ENCODE results near the gene ABHD5. TPM values are rescaled to one million over a fixed set of nuclear protein-coding genes. Genes with fewer than 3 reads are reported as not detected.

The ABHD5 gene
- total and polyA plus RNA-seq, 2 of the 13 experiments (the other 11 are each of a cell fraction or from before 2014, with no cell fraction given), result 4.5 to 13.3 TPM

DNA sequence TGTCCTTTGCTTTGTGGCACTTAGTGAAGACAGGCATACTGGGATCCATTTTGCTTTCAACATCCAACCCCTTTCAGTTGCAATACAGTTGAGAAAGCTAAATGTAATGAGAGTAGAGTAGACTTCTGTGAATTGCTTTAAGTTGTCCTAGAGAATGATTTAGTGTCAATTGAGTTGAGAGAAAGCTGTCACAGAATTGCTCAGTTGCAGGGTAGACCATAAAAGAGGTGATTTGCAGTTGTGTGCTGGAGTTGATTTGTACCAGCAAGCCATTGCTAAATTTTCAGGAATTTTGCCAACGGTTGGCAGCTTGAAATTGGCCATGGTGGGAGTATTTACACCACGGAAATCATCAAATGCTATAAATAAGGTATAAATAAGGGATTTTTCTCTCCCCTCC is 2.2 kb downstream of the ABHD5 start:
- BruUV-seq (replicated peaks), result no TSS peak
- Histone ChIP-seq H2AFZ (ENCODE audit: low read length) (no peak overlapping the region), H3K4me2 (ENCODE audit: low read depth, low read length) (no peak overlapping the region), H3K4me3 (replicated peaks in 1 of 3; ENCODE audit: insufficient read depth in 1 of 3, low read depth in 2 of 3, low read length in 3 of 3) (no peak overlapping the region), H3K27ac (ENCODE audit: extremely low read length, insufficient read depth, low read length) (no peak overlapping the region), H4K20me1 (ENCODE audit: insufficient read depth, low read length) (no peaks in the 10 kb centered on the region; the same call in 1 of the 2 replicates), H3K79me2 (ENCODE audit: insufficient read depth, low read length) (peaks cover 12% of the 10 kb centered on the region), H3K9me3 (ENCODE audit: low read length) (no peaks in the 10 kb centered on the region), H3K36me3 (replicated peaks in 1 of 2; ENCODE audit: control insufficient read depth in 1 of 2, insufficient read depth in 2 of 2, low read length in 2 of 2) (no peaks in the 10 kb centered on the region), H3K4me1 (ENCODE audit: insufficient read depth, low read length) (peaks cover 53% of the 10 kb centered on the region), H3K9ac (ENCODE audit: insufficient read depth, low read depth, low read length) (no peak overlapping the region), H3K27me3 (ENCODE audit: control insufficient read depth in 1 of 2, insufficient read depth in 2 of 2, low read length in 2 of 2) (no peaks in the 10 kb centered on the region)
- no peak for FAIRE-seq
- TF ChIP-seq CHCHD3 (CRISPR knock-in tag; IDR thresholded peaks at IDR 0.05), result no peak
- no peak for TF ChIP-seq ZEB1 (IDR thresholded peaks at IDR 0.05; ENCODE audit: insufficient replicate concordance, low read depth)
- TF ChIP-seq ZNF781 (CRISPR knock-in tag; IDR thresholded peaks at IDR 0.05; ENCODE audit: borderline replicate concordance, not compliant biosample characterization), result no peak
- no peak for TF ChIP-seq MEIS1 (CRISPR knock-in tag; IDR thresholded peaks at IDR 0.05; ENCODE audit: borderline replicate concordance)
- no peak for TF ChIP-seq NR1H2 (CRISPR knock-in tag; IDR thresholded peaks at IDR 0.05; ENCODE audit: borderline replicate concordance, low read depth)
- ChIA-PET CTCF (ENCODE audit: low intra/inter-chr PET ratio, low total read pairs) (no interaction called here), POLR2A (no interaction called here)
- intact Hi-C loops (cut with micrococcal nuclease; ENCODE audit: unreplicated experiment), result no loop called here
- DNase-seq (ENCODE audit: low spot score), result no peak
- 92% methylated on average over 2 of the region's 2 CpGs for WGBS (ENCODE audit: low lambda C conversion rate)
- in situ Hi-C loops (cut with HindIII; ENCODE audit: extremely low pct_ligation_motif_present, low pct_unique_long_range_greater_than_20kb), result no loop called here
- ATAC-seq, result no peak

DNA sequence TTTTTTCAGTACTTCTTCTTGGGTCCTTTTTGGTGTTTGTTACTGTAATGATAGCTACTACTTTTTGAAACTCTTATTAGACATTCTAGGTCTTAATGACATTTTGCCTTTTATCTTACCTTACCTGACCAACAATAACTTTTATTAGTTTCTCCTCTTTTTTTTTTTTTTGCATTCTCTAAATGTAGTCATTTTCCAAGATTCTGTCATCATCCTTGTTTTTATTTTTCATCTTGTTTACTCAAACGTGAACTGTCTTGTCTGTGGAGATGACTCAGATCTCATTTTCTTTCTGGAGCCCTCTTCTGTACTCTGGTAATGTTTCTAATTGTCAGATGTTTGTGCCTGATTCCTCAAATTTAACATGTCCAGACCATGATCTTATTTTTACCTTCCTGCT is 2.9 kb downstream of the ABHD5 start:
- no peak for ATAC-seq
- peaks cover 59% of the 10 kb centered on the region for H3K4me1 ChIP-seq (ENCODE audit: insufficient read depth, low read length)
- BruUV-seq (replicated peaks), result no TSS peak
- no peak overlapping the region; the same call in 1 of the 2 replicates for H3K4me2 ChIP-seq (ENCODE audit: low read depth, low read length)
- H3K27me3 ChIP-seq (ENCODE audit: control insufficient read depth in 1 of 2, insufficient read depth in 2 of 2, low read length in 2 of 2), result no peaks in the 10 kb centered on the region
- no peak overlapping the region for H3K27ac ChIP-seq (ENCODE audit: extremely low read length, insufficient read depth, low read length)
- CTCF ChIA-PET (ENCODE audit: low intra/inter-chr PET ratio, low total read pairs), result no interaction called here
- H3K79me2 ChIP-seq (ENCODE audit: insufficient read depth, low read length), result peaks cover 12% of the 10 kb centered on the region
- no peaks in the 10 kb centered on the region for H3K36me3 ChIP-seq (replicated peaks in 1 of 2; ENCODE audit: control insufficient read depth in 1 of 2, insufficient read depth in 2 of 2, low read length in 2 of 2)
- no peak overlapping the region for H3K9ac ChIP-seq (ENCODE audit: insufficient read depth, low read depth, low read length)
- in situ Hi-C loops (cut with HindIII; ENCODE audit: extremely low pct_ligation_motif_present, low pct_unique_long_range_greater_than_20kb), result no loop called here
- FAIRE-seq, result no peak
- TF ChIP-seq, protein P1, sequence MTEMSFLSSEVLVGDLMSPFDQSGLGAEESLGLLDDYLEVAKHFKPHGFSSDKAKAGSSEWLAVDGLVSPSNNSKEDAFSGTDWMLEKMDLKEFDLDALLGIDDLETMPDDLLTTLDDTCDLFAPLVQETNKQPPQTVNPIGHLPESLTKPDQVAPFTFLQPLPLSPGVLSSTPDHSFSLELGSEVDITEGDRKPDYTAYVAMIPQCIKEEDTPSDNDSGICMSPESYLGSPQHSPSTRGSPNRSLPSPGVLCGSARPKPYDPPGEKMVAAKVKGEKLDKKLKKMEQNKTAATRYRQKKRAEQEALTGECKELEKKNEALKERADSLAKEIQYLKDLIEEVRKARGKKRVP (CRISPR knock-in tag; IDR thresholded peaks at IDR 0.05), result peak in 1 of 2 experiments; percentile 62; a peak in 2 of 4 replicates
- TF ChIP-seq, protein P2, sequence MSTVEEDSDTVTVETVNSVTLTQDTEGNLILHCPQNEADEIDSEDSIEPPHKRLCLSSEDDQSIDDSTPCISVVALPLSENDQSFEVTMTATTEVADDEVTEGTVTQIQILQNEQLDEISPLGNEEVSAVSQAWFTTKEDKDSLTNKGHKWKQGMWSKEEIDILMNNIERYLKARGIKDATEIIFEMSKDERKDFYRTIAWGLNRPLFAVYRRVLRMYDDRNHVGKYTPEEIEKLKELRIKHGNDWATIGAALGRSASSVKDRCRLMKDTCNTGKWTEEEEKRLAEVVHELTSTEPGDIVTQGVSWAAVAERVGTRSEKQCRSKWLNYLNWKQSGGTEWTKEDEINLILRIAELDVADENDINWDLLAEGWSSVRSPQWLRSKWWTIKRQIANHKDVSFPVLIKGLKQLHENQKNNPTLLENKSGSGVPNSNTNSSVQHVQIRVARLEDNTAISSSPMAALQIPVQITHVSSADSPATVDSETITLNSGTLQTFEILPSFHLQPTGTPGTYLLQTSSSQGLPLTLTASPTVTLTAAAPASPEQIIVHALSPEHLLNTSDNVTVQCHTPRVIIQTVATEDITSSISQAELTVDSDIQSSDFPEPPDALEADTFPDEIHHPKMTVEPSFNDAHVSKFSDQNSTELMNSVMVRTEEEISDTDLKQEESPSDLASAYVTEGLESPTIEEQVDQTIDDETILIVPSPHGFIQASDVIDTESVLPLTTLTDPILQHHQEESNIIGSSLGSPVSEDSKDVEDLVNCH (CRISPR knock-in tag; IDR thresholded peaks at IDR 0.05), result no peak
- whole genome bisulfite sequencing (ENCODE audit: low lambda C conversion rate), result 67% methylated on average over 1 of the region's 1 CpG
- POLR2A ChIA-PET, result no interaction called here
- intact Hi-C loops (cut with micrococcal nuclease; ENCODE audit: unreplicated experiment), result no loop called here
- no peak overlapping the region for H2AFZ ChIP-seq (ENCODE audit: low read length)
- no peaks in the 10 kb centered on the region; the same call in 1 of the 2 replicates for H4K20me1 ChIP-seq (ENCODE audit: insufficient read depth, low read length)
- DNase-seq (ENCODE audit: low spot score), result no peak
- no peak overlapping the region for H3K4me3 ChIP-seq (replicated peaks in 1 of 3; ENCODE audit: insufficient read depth in 1 of 3, low read depth in 2 of 3, low read length in 3 of 3)
- no peaks in the 10 kb centered on the region for H3K9me3 ChIP-seq (ENCODE audit: low read length)

Measured in HepG2 (cell line).